Measurements from ENCODE around the gene RFWD3.

RFWD3 gene, protein sequence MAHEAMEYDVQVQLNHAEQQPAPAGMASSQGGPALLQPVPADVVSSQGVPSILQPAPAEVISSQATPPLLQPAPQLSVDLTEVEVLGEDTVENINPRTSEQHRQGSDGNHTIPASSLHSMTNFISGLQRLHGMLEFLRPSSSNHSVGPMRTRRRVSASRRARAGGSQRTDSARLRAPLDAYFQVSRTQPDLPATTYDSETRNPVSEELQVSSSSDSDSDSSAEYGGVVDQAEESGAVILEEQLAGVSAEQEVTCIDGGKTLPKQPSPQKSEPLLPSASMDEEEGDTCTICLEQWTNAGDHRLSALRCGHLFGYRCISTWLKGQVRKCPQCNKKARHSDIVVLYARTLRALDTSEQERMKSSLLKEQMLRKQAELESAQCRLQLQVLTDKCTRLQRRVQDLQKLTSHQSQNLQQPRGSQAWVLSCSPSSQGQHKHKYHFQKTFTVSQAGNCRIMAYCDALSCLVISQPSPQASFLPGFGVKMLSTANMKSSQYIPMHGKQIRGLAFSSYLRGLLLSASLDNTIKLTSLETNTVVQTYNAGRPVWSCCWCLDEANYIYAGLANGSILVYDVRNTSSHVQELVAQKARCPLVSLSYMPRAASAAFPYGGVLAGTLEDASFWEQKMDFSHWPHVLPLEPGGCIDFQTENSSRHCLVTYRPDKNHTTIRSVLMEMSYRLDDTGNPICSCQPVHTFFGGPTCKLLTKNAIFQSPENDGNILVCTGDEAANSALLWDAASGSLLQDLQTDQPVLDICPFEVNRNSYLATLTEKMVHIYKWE

DNA sequence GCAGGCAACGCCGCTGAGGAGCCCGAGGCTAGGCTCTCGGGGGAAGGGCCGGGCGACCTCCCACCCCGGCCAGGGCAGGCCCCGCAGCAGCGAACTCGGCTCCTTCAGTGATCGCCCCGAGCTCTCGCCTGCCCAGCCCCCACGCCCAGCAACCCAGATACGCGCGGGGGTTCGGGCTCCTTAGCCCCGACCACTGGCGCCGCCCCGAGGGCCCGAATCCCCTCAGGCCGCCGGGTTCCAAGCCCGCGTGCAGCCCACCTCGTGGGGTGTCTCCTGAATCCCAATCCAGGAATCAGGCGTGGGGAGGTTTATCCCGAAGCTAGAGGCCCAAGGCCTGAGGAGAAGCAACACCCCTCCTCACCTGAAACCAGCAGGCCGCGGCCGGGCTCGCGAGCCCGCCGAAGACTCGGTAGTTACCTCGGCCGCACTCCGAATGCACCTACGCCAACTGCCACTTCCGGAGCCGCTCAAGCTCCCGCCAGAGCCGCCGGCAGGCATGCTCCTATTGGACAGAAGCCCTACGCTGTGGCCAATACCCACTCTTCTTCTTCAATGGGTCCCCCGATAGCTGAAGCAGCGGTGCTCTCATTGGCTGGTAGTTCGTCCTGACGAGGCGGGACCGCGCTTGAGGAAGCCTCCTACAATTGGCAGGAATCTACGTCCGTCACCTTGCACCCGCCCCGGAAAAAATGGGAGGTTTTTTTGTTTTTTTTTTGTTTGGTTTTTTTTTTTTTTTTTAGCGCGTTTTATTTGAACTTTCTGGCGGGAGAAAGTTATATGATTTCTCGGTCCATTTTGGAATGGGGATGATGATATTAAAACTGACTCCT is at the start of gene RFWD3:
Gene RFWD3 (minus strand): TSS at position 453 of the 830 bp plus-strand sequence. CDS start 5,428 bp downstream, outside the sequence.
- TF ChIP-seq, protein P1, sequence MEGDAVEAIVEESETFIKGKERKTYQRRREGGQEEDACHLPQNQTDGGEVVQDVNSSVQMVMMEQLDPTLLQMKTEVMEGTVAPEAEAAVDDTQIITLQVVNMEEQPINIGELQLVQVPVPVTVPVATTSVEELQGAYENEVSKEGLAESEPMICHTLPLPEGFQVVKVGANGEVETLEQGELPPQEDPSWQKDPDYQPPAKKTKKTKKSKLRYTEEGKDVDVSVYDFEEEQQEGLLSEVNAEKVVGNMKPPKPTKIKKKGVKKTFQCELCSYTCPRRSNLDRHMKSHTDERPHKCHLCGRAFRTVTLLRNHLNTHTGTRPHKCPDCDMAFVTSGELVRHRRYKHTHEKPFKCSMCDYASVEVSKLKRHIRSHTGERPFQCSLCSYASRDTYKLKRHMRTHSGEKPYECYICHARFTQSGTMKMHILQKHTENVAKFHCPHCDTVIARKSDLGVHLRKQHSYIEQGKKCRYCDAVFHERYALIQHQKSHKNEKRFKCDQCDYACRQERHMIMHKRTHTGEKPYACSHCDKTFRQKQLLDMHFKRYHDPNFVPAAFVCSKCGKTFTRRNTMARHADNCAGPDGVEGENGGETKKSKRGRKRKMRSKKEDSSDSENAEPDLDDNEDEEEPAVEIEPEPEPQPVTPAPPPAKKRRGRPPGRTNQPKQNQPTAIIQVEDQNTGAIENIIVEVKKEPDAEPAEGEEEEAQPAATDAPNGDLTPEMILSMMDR (IDR thresholded peaks at IDR 0.05; ENCODE audit: low read depth, low read length, missing control alignments) = no peak
- DNase-seq (ENCODE audit: low read depth) = peak; percentile 98
- in situ Hi-C loops (cut with HindIII; ENCODE audit: low sequenced_read_pairs) = no loop called here
- peak within 1 kb of the TSS; percentile 78 for H3K4me3 ChIP-seq (ENCODE audit: low read depth, low read length)

DNA sequence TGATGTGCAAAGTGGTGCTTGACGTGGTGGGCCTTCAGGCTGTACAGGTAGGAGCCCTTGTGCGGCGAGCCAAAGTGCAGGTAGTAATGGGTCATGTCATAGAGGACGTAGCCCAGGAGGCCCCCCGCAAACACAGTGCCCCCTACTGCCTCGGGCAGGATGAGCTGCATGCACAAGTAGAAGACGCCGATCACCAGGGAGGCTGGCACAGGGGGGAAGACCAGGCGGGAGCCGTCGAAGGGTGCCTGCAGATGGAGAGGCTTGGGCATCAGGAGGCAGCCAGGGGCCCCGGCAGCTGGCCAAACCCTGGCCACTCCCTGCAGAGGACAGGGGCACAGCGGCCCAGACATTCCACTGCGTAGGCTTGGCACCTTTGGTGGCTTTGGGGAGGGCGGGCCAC is 49.7 kb upstream of the RFWD3 start:
- TF ChIP-seq, protein P1 (IDR thresholded peaks at IDR 0.05; ENCODE audit: low read depth, low read length, missing control alignments) = no peak
- no peak overlapping the region for H3K4me3 ChIP-seq (ENCODE audit: low read depth, low read length)
- no peak for DNase-seq (ENCODE audit: low read depth)
- in situ Hi-C loops (cut with HindIII; ENCODE audit: low sequenced_read_pairs) = no loop called here

DNA sequence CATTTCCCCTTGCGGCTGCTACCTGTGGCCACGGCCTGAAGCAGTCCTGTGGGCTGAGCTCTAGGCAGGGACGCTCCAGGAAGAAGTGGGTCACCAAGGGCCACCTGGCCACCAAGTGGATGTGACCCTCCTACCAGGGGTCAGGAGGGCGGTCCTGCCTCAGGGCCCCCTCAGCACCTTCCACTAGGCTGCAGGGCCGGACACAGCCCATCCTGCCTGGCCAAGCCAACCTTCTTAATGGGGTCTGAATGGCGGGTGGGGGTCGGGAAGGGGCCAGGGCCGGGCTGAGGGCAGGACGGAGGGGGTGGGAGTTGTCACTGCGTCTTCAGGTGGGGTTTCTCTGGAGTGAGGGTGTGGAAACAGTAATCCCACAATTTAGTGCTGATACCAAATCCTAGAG is 47.2 kb upstream of the RFWD3 start:
- TF ChIP-seq, protein P1 (IDR thresholded peaks at IDR 0.05; ENCODE audit: low read depth, low read length, missing control alignments) = no peak
- H3K4me3 ChIP-seq (ENCODE audit: low read depth, low read length) = no peak overlapping the region
- in situ Hi-C loops (cut with HindIII; ENCODE audit: low sequenced_read_pairs) = no loop called here
- DNase-seq (ENCODE audit: low read depth) = no peak

DNA sequence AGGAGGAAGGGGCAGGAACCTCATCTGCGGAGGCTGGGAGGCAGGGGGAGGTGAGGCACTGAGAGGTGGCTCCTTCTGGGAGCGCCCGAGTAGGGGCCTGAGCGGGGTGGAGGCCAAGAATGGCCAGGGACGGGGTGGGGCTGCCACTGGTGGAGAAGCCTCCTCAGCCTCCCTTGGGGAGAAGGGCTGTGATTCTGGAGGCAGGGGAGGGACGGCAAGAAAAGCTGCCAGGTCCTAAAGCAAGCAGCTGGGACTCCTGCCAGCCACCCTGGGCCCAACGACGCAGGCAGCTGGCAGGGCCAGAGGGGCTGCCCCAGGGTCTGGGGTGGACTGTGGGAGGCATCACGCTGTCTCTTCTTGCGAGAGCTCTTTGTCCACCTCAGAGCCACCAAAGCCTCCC is 46.6 kb upstream of the RFWD3 start:
- in situ Hi-C loops (cut with HindIII; ENCODE audit: low sequenced_read_pairs) = no loop called here
- no peak overlapping the region for H3K4me3 ChIP-seq (ENCODE audit: low read depth, low read length)
- DNase-seq (ENCODE audit: low read depth) = no peak
- TF ChIP-seq, protein P1 (IDR thresholded peaks at IDR 0.05; ENCODE audit: low read depth, low read length, missing control alignments) = no peak

DNA sequence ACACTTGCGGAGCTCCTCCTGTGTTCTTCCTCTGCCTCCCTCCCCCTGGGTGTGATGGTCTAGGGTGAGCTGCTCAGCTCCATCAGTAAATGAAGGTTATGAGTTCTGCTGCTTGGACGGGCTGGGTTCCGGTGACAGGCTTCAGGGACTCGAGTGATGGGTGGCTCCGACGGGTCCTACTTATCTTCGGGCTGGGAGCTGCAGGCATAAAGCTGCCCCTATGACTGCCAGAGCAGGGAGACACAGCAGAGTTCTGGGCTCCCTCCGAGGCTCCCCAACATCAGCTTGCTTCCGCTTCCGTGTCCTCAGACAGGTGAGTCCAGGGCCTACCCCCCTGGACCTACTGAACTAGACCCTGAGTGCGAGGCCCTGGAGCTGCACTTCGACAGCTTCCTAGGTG is 45.3 kb upstream of the RFWD3 start:
- no peak overlapping the region for H3K4me3 ChIP-seq (ENCODE audit: low read depth, low read length)
- no peak for DNase-seq (ENCODE audit: low read depth)
- TF ChIP-seq, protein P1 (IDR thresholded peaks at IDR 0.05; ENCODE audit: low read depth, low read length, missing control alignments) = no peak
- in situ Hi-C loops (cut with HindIII; ENCODE audit: low sequenced_read_pairs) = no loop called here

DNA sequence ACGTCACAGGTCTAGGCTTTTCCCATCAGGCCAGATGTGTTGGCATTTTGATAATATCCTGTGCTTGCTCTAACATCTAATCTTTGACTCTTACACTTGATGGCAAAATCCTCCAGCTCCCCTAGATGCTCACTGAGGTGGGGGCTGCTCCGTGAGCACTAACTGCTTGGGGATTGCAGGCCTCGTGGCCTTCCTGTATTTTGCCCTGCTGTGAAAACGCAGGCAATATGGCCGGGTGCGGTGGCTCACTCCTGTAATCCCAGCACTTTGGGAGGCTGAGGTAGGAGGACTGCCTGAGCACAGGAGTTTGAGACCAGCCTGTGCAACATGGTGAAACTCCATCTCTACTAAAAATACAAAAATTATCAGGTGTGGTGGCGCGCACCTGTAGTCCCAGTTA is 43.7 kb upstream of the RFWD3 start:
- no peak for DNase-seq (ENCODE audit: low read depth)
- TF ChIP-seq, protein P1 (IDR thresholded peaks at IDR 0.05; ENCODE audit: low read depth, low read length, missing control alignments) = no peak
- no peak overlapping the region for H3K4me3 ChIP-seq (ENCODE audit: low read depth, low read length)
- in situ Hi-C loops (cut with HindIII; ENCODE audit: low sequenced_read_pairs) = no loop called here
